ENCODE results near the gene AGAP1. TPM values are rescaled to one million over a fixed set of nuclear protein-coding genes. Genes with fewer than 3 reads are reported as not detected.
A peak's percentile ranks its signal among the peaks of the same experiment; 100 is the strongest.

Gene AGAP1
- total RNA-seq, 1 donor from 2014 or later: 20.4 TPM

GRCh38 chr2:236044191-236044590 is 550.3 kb downstream of the AGAP1 start:
- DNase-seq (ENCODE audit: low spot score): no peak
- no peak overlapping the region for H3K9ac ChIP-seq
- Mint-ChIP-seq H3K4me1 (peaks cover 48% of the 10 kb centered on the region), H3K36me3 (peaks cover 41% of the 10 kb centered on the region), H3K4me3 (no peak overlapping the region), H3K9me3 (no peaks in the 10 kb centered on the region), H3K27me3 (ENCODE audit: insufficient read depth, low read depth) (peaks cover 6% of the 10 kb centered on the region), H3K27ac (no peak overlapping the region)
- no peak overlapping the region for H3K4me3 ChIP-seq
- H3K36me3 ChIP-seq: no peaks in the 10 kb centered on the region
- no peaks in the 10 kb centered on the region for H3K9me3 ChIP-seq (ENCODE audit: low read depth)
- H3K27me3 ChIP-seq: no peaks in the 10 kb centered on the region
- H4K20me1 ChIP-seq (ENCODE audit: low read depth): no peaks in the 10 kb centered on the region
- no peak overlapping the region for H2AFZ ChIP-seq (replicated peaks)
- H3F3A ChIP-seq (ENCODE audit: low read depth): no peaks in the 10 kb centered on the region
- H3K79me2 ChIP-seq (ENCODE audit: low read depth): no peaks in the 10 kb centered on the region
- TF ChIP-seq EZH2phosphoT487 (IDR thresholded peaks at IDR 0.05) (no peak), CTCF (IDR thresholded peaks at IDR 0.05) (no peak), EZH2 (IDR thresholded peaks at IDR 0.05) (no peak)
- H3K27ac ChIP-seq: no peak overlapping the region
- H3K4me2 ChIP-seq: no peak overlapping the region
- H3K4me1 ChIP-seq: no peaks in the 10 kb centered on the region

- no peak overlapping the region for H3K4me3 Mint-ChIP-seq
- no peaks in the 10 kb centered on the region for H3K36me3 ChIP-seq
- no peaks in the 10 kb centered on the region for H3K9me3 Mint-ChIP-seq
- H3K27me3 ChIP-seq: no peaks in the 10 kb centered on the region
- H4K20me1 ChIP-seq (ENCODE audit: low read depth): no peaks in the 10 kb centered on the region
- peaks cover 6% of the 10 kb centered on the region for H3K27me3 Mint-ChIP-seq (ENCODE audit: insufficient read depth, low read depth)
- H3K9me3 ChIP-seq (ENCODE audit: low read depth): no peaks in the 10 kb centered on the region
- TF ChIP-seq EZH2 (IDR thresholded peaks at IDR 0.05) (no peak), EZH2phosphoT487 (IDR thresholded peaks at IDR 0.05) (no peak), CTCF (IDR thresholded peaks at IDR 0.05) (no peak)
- DNase-seq (ENCODE audit: low spot score): no peak
- no peak overlapping the region for H3K9ac ChIP-seq
- no peak overlapping the region for H3K4me2 ChIP-seq
- no peak overlapping the region for H3K27ac ChIP-seq
- H3K27ac Mint-ChIP-seq: peak overlapping the region; percentile 69
- H3K36me3 Mint-ChIP-seq: peaks cover 44% of the 10 kb centered on the region
- no peak overlapping the region for H3K4me3 ChIP-seq
- no peaks in the 10 kb centered on the region for H3K79me2 ChIP-seq (ENCODE audit: low read depth)
- no peaks in the 10 kb centered on the region for H3F3A ChIP-seq (ENCODE audit: low read depth)
- H2AFZ ChIP-seq (replicated peaks): no peak overlapping the region
- no peaks in the 10 kb centered on the region for H3K4me1 ChIP-seq
- H3K4me1 Mint-ChIP-seq: peaks cover 36% of the 10 kb centered on the region
Measured at GRCh38 chr2:236045251-236046235, 551.7 kb downstream of the AGAP1 start.

- H3K4me2 ChIP-seq: no peak overlapping the region
- H3K9ac ChIP-seq: no peak overlapping the region
- Mint-ChIP-seq H3K4me3 (no peak overlapping the region), H3K36me3 (peaks cover 38% of the 10 kb centered on the region), H3K9me3 (no peaks in the 10 kb centered on the region), H3K4me1 (peaks cover 30% of the 10 kb centered on the region), H3K27me3 (ENCODE audit: insufficient read depth, low read depth) (peaks cover under 1% of the 10 kb centered on the region), H3K27ac (peak overlapping the region; percentile 42)
- H3K27ac ChIP-seq: no peak overlapping the region
- no peaks in the 10 kb centered on the region for H3K36me3 ChIP-seq
- peaks cover 6% of the 10 kb centered on the region for H4K20me1 ChIP-seq (ENCODE audit: low read depth)
- no peaks in the 10 kb centered on the region for H3K27me3 ChIP-seq
- DNase-seq (ENCODE audit: low spot score): no peak
- H3K79me2 ChIP-seq (ENCODE audit: low read depth): no peaks in the 10 kb centered on the region
- H3K4me1 ChIP-seq: peaks cover 8% of the 10 kb centered on the region
- no peak for TF ChIP-seq CTCF (IDR thresholded peaks at IDR 0.05)
- no peak for TF ChIP-seq EZH2 (IDR thresholded peaks at IDR 0.05)
- TF ChIP-seq EZH2phosphoT487 (IDR thresholded peaks at IDR 0.05): no peak
- H3K9me3 ChIP-seq (ENCODE audit: low read depth): no peaks in the 10 kb centered on the region
- H2AFZ ChIP-seq (replicated peaks): no peak overlapping the region
- H3K4me3 ChIP-seq: no peak overlapping the region
- H3F3A ChIP-seq (ENCODE audit: low read depth): peaks cover 6% of the 10 kb centered on the region
Measured at GRCh38 chr2:236046715-236047114, 552.9 kb downstream of the AGAP1 start.

Measured in neural progenitor cell (in vitro differentiated cells).